DOHH2 (cell line): ENCODE results near the gene CHMP4A.

Source experiments
- EZH2phosphoT487 ChIP-seq: fragments of 200-600 bp; sonication (generic); IDR thresholded peaks from 2 replicates; pipeline ENCODE4 v1.6.1; 2017; ENCODE audit warnings: borderline replicate concordance, mild to moderate bottlenecking, antibody characterized with exemption, low read length, moderate library complexity, mixed read lengths
- TF ChIP-seq, protein P1 (sequence below): fragments of 200-600 bp; sonication (generic); IDR thresholded peaks from one replicate; pipeline ENCODE4 v1.5.1; 2014; ENCODE audit warnings: antibody characterized with exemption, mild to moderate bottlenecking, low read depth, low read length; ENCODE audit not compliant: poor library complexity, severe bottlenecking

GRCh38 chr14:24178399-24179178 lies 34.7 kb downstream of the CHMP4A start:
- TF ChIP-seq, protein P1, sequence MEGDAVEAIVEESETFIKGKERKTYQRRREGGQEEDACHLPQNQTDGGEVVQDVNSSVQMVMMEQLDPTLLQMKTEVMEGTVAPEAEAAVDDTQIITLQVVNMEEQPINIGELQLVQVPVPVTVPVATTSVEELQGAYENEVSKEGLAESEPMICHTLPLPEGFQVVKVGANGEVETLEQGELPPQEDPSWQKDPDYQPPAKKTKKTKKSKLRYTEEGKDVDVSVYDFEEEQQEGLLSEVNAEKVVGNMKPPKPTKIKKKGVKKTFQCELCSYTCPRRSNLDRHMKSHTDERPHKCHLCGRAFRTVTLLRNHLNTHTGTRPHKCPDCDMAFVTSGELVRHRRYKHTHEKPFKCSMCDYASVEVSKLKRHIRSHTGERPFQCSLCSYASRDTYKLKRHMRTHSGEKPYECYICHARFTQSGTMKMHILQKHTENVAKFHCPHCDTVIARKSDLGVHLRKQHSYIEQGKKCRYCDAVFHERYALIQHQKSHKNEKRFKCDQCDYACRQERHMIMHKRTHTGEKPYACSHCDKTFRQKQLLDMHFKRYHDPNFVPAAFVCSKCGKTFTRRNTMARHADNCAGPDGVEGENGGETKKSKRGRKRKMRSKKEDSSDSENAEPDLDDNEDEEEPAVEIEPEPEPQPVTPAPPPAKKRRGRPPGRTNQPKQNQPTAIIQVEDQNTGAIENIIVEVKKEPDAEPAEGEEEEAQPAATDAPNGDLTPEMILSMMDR = no peak
- no peak for TF ChIP-seq EZH2phosphoT487
